C4-2B (cell line): Measurements from ENCODE around the gene SSBP4.

Experiments used
- H3K27ac ChIP-seq: fragments of 450-650 bp; 2 replicates; pipeline ENCODE4 v1.5.1; 2017
- ZFX ChIP-seq: fragments of 450-650 bp; IDR thresholded peaks from 2 replicates; pipeline ENCODE4 v1.6.1; 2017
- TF ChIP-seq, protein P1 (sequence below): fragments of 450-650 bp; conservative IDR thresholded peaks from 2 replicates; pipeline ENCODE4 v1.5.1; 2017; ENCODE audit warnings: mild to moderate bottlenecking

The SSBP4 gene

DNA sequence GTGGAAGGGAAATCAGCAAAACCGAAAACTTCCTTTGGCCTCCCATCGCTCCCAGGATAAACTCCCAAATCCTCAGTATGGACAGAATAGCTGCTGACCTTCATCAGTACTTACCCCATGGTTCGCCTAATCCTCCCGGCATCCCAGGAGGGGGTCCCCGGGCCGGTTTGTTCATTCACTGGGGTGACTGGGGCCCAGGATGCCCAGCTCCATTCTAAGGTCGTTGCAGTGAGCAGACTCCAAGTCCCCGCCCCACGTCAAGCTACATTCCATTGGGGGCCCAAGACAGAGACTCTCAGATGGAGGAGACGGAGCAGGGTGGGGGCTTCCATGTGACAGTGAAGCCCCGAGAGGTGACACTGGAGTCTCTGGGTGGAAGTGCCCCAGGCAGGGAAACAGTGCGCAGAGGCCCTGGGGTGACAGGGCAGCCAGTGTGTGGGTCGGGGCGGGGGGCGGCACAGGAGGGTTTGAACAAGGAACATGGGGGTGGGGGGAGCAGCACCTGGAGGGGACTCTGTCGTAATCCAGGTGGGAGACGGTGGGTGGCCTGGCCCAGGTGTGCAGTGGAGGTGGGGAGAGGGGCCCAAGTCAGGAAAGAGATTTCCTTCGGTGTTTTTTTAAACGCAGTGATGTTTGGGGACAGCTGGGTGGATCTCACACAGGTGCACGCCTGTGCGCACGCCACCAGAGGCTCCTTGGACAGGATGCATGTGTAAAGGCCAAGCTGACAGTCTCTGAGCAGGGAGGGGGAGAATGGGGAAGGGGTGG lies 5.1 kb downstream of the SSBP4 start:
- no peak overlapping the region for H3K27ac ChIP-seq
- TF ChIP-seq ZFX = no peak
- TF ChIP-seq, protein P1, sequence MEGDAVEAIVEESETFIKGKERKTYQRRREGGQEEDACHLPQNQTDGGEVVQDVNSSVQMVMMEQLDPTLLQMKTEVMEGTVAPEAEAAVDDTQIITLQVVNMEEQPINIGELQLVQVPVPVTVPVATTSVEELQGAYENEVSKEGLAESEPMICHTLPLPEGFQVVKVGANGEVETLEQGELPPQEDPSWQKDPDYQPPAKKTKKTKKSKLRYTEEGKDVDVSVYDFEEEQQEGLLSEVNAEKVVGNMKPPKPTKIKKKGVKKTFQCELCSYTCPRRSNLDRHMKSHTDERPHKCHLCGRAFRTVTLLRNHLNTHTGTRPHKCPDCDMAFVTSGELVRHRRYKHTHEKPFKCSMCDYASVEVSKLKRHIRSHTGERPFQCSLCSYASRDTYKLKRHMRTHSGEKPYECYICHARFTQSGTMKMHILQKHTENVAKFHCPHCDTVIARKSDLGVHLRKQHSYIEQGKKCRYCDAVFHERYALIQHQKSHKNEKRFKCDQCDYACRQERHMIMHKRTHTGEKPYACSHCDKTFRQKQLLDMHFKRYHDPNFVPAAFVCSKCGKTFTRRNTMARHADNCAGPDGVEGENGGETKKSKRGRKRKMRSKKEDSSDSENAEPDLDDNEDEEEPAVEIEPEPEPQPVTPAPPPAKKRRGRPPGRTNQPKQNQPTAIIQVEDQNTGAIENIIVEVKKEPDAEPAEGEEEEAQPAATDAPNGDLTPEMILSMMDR = no peak

GRCh38 chr19:18424890-18425514 lies 5.8 kb downstream of the SSBP4 start:
- TF ChIP-seq ZFX = no peak
- TF ChIP-seq, protein P1 = no peak
- H3K27ac ChIP-seq = no peak overlapping the region

DNA sequence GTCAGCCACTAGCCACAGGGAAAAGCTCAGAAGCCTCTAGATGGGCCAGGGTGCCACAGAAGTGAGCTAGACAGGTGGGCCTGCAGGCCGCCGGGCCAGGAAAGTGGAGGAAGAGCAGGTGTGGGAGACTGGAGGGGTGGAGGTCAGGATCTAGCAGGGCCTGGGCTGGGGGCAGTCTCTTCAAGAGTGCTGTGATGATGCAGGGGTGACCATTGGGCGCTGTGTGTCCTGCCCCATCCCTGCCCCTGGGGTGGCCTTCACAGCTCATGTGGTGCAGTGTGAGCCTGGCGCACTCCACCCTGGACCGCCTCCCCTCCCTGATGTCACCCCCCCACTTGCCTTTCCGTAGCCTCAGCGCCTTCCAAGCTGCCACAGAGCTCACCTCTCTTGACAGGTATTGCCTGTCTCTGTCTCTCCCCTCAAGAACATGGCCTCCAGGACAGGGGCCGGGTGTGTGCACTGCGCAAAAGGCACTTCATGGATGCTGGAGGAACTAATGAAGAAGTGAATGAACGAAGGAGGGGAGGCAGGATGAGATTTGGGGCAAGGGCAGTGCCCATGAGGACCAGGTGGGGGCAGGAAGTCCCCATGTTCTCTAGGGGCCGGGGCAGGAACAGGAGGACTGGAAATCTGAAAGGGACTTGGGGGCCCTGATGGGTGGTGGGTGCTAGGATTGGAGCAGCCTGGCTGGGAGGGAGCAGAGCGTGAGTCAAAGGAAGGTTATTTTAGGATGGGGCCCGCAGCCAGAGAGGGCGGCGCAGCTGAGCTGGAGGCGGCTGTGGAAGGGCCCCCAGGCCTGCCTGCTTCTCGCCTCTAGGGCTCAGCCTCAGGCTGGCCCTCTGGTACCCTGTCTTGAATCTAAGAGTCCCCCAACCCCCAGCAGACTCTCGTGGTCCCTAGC lies 6.6 kb downstream of the SSBP4 start:
- no peak overlapping the region for H3K27ac ChIP-seq
- TF ChIP-seq ZFX = no peak
- TF ChIP-seq, protein P1 = no peak

DNA sequence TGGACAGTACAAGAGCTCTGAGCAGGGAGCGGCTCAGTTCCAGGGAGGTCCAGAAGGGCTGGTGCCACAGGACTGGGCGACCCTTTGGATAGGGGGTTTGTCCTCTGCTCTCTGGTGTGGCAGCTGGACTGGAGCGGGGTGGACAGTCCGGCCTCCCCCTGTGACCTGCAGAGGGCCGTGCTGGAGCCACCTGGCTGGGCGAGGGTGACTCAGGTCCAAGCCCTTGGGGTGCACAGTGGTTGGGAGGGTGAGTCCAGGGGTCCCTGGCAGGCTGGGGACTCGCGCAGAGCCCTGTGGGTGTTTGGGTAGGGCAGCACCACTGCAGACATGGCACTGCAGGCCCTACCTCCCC lies 7.2 kb downstream of the SSBP4 start:
- no peak overlapping the region for H3K27ac ChIP-seq
- TF ChIP-seq, protein P1 = no peak
- no peak for TF ChIP-seq ZFX

DNA sequence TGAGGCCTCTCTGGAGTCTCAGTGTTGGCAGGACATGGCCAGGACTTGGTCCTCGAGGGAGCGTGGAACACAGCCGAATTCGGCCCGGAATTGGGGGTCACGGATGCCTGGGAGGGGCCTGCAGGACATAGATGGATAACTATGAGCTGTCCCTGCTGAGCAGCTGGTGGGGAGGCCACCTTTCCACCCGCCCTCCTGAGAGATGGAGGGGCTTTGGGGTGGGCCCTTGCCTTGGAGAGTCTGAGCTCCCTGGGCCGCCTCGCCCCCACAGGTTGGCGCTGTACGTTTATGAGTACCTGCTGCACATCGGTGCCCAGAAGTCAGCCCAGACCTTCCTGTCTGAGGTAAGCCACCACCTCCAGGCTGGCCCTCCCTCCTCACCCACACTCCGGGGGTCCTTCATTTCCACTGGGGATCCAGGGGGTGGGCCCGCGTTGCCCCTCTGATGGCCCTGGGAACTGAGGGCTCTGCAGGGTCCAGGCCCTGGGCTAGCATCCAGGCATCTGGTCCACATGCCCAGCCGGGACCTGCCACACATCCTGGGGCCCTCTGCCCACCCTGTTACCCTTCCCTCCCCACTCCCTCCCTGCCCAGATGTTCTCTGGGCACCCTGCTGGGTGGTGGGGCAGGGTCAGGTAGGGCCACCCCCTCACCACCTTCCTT lies 8.0 kb downstream of the SSBP4 start:
- TF ChIP-seq ZFX = no peak
- TF ChIP-seq, protein P1 = no peak
- no peak overlapping the region for H3K27ac ChIP-seq

GRCh38 chr19:18427743-18428113 lies 8.5 kb downstream of the SSBP4 start:
- H3K27ac ChIP-seq = no peak overlapping the region
- TF ChIP-seq, protein P1 = no peak
- TF ChIP-seq ZFX = no peak
